HL-60 (cell line): ENCODE measurements around the gene HES7.

Experiments
- DNase-seq, 2 experiments: peaks; one replicate each; pipeline ENCODE4 v3.0.0-alpha.2; 2010 to 2020; ENCODE audit warnings: low read depth in 1 of 2, low spot score in 1 of 2
- H3K27ac ChIP-seq: fragments of 250-450 bp; sonication (Bioruptor Pico); replicated peaks from 2 replicates; pipeline ENCODE4 v1.5.1; 2020; ENCODE audit warnings: mild to moderate bottlenecking, moderate library complexity
- H3K27me3 ChIP-seq: fragments of 250-450 bp; sonication (Bioruptor Pico); 2 replicates; pipeline ENCODE4 v1.5.1; 2021; ENCODE audit warnings: mild to moderate bottlenecking, moderate library complexity; ENCODE audit not compliant: insufficient read depth, poor library complexity, severe bottlenecking
- H3K4me3 ChIP-seq: replicated peaks from 2 replicates; pipeline ENCODE4 v1.5.1; 2011; ENCODE audit warnings: mild to moderate bottlenecking, control low read depth, low read length; ENCODE audit not compliant: insufficient read depth
- GABPA ChIP-seq: IDR thresholded peaks from 2 replicates; pipeline ENCODE4 v1.6.1; 2012; ENCODE audit warnings: low read depth
- POLR2AphosphoS5 ChIP-seq: IDR thresholded peaks from 2 replicates; pipeline ENCODE4 v1.6.1; 2012; ENCODE audit warnings: low read depth
- SPI1 ChIP-seq: IDR thresholded peaks from 2 replicates; pipeline ENCODE4 v1.6.1; 2012; ENCODE audit warnings: low read depth, mild to moderate bottlenecking, borderline replicate concordance
- TF ChIP-seq, protein P1 (sequence below): IDR thresholded peaks from 2 replicates; pipeline ENCODE4 v1.6.1; 2012; ENCODE audit warnings: low read depth; ENCODE audit not compliant: insufficient replicate concordance
- TF ChIP-seq, protein P2 (sequence below): IDR thresholded peaks from one replicate; pipeline ENCODE4 v1.5.1; 2011; ENCODE audit warnings: low read length, control low read depth, inconsistent platforms; ENCODE audit not compliant: insufficient read depth

Gene HES7

DNA sequence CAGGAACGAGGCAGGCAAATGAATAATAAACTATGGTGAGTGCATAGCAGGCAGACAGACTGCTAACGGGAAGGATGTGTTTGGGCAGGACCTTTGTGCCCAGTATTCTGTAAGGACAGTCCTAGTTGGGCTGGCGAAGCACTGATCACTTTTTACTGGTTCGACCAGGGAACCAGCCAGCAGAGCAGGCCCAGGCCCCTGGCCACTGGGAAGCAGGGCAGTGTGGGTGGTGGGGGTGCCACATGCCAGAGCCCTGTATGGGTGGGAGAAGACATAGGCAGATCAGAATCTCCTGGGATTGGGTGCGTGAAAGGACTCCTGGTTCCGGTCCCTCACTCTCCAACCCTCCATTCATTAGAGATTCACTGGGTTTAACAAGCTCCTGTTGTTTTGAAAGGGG lies 42.8 kb upstream of the HES7 start:
- DNase-seq, result no peak
- TF ChIP-seq, protein P1, sequence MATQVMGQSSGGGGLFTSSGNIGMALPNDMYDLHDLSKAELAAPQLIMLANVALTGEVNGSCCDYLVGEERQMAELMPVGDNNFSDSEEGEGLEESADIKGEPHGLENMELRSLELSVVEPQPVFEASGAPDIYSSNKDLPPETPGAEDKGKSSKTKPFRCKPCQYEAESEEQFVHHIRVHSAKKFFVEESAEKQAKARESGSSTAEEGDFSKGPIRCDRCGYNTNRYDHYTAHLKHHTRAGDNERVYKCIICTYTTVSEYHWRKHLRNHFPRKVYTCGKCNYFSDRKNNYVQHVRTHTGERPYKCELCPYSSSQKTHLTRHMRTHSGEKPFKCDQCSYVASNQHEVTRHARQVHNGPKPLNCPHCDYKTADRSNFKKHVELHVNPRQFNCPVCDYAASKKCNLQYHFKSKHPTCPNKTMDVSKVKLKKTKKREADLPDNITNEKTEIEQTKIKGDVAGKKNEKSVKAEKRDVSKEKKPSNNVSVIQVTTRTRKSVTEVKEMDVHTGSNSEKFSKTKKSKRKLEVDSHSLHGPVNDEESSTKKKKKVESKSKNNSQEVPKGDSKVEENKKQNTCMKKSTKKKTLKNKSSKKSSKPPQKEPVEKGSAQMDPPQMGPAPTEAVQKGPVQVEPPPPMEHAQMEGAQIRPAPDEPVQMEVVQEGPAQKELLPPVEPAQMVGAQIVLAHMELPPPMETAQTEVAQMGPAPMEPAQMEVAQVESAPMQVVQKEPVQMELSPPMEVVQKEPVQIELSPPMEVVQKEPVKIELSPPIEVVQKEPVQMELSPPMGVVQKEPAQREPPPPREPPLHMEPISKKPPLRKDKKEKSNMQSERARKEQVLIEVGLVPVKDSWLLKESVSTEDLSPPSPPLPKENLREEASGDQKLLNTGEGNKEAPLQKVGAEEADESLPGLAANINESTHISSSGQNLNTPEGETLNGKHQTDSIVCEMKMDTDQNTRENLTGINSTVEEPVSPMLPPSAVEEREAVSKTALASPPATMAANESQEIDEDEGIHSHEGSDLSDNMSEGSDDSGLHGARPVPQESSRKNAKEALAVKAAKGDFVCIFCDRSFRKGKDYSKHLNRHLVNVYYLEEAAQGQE, result no peak
- no peak for TF ChIP-seq SPI1
- TF ChIP-seq GABPA, result no peak
- no peak for TF ChIP-seq POLR2AphosphoS5
- TF ChIP-seq, protein P2, sequence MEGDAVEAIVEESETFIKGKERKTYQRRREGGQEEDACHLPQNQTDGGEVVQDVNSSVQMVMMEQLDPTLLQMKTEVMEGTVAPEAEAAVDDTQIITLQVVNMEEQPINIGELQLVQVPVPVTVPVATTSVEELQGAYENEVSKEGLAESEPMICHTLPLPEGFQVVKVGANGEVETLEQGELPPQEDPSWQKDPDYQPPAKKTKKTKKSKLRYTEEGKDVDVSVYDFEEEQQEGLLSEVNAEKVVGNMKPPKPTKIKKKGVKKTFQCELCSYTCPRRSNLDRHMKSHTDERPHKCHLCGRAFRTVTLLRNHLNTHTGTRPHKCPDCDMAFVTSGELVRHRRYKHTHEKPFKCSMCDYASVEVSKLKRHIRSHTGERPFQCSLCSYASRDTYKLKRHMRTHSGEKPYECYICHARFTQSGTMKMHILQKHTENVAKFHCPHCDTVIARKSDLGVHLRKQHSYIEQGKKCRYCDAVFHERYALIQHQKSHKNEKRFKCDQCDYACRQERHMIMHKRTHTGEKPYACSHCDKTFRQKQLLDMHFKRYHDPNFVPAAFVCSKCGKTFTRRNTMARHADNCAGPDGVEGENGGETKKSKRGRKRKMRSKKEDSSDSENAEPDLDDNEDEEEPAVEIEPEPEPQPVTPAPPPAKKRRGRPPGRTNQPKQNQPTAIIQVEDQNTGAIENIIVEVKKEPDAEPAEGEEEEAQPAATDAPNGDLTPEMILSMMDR, result no peak
- no peak overlapping the region for H3K27ac ChIP-seq
- no peaks in the 10 kb centered on the region for H3K27me3 ChIP-seq
- no peak overlapping the region for H3K4me3 ChIP-seq

DNA sequence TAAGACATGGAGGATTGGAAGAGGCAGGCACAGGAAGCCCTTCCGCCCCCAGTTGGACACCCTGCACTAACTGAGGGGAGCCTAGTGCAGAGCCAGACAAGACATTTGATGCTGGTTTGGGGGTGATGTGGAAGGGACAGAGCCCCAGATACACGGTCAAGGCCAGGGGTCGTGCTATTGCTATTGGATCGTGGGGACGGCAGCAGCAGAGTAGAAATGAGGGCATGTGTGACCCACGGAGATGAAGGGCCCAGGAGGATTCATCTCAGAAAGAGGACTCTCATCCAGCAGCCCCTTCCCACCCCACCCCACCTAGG lies 40.9 kb upstream of the HES7 start:
- no peak for TF ChIP-seq GABPA
- no peak for TF ChIP-seq POLR2AphosphoS5
- TF ChIP-seq SPI1, result no peak
- TF ChIP-seq, protein P1, result no peak
- TF ChIP-seq, protein P2, result no peak
- DNase-seq, result no peak
- H3K27ac ChIP-seq, result peak overlapping the region; percentile 75

DNA sequence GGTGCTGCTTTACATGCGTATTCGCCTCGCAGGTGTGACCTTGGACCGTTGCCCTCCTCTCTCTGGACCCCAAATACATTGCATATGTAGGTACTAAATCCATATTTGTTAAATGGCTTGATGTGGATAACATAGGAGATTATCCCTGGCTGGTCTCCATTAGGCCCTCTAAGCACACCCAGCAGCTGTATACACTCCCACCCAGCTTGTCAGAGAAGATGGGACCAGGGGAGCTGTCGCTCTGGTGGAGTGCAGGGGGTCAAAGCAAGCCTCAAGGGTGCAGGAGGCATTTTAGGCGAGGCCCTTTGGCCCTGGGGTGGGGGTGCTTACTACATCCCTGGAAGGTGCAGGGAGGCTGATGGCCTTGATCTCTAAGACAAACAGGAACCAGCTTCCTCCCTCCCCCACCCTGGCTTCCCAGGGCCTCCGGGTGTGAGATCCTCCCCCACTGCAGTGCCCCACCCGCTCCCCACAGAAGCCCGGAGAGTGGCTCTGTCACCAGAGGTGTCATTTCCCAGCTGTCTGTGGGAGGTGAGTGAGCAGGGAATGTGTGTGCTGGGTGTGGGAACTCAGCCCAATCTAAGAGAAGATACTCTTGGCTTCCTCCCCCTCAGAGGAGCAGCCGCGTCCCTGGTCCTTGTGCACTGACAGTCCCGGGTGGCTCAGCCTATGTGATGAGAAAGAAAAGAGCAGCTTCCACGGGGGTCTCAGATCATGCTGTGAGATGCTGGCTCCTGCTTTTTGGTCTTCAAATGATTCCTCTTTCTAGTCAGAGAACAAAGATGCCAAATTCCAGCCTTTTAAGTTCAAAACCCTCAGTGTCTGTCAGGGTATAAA lies 40.3 kb upstream of the HES7 start:
- H3K27ac ChIP-seq, result peak overlapping the region; percentile 75
- H3K4me3 ChIP-seq, result no peak overlapping the region
- no peaks in the 10 kb centered on the region for H3K27me3 ChIP-seq
- TF ChIP-seq POLR2AphosphoS5 (no peak), GABPA (no peak), SPI1 (no peak)
- TF ChIP-seq, protein P1, result no peak
- TF ChIP-seq, protein P2, result no peak
- DNase-seq, result peak in 1 of 2 experiments; percentile 88

More for the DNA sequence above, 40.9 kb upstream of the HES7 start:
- Histone ChIP-seq H3K27me3 (no peaks in the 10 kb centered on the region), H3K4me3 (no peak overlapping the region)
